Measurements from ENCODE around the gene SERTM2.
A peak's percentile ranks its signal among the peaks of the same experiment; 100 is the strongest.

The SERTM2 gene

DNA sequence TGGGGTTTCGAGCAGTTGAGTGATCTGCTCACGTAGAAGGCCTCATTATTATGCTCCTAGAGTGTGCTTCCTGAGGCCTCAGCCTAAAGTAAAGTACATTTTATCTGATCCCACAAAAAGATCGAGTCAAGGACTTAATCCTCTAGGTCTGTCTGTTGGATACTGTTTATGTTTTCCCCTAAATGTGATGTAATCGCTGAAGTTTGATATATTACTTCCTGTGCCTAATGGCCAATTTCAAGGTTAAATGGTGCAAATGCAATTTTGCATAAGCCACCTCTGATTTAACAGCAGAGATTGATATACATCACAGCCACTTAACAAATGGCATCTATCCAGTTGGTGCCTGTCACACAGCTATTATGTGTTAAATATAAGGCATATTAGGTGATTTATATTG, 19.4 kb upstream of the SERTM2 start:
- Histone ChIP-seq H4K91ac (ENCODE audit: low read length) (no peak overlapping the region), H3K4me2 (ENCODE audit: low read length, poor library complexity, severe bottlenecking) (no peak overlapping the region), H3K27me3 (ENCODE audit: control insufficient read depth in 1 of 2, insufficient read depth in 1 of 2, low read length in 2 of 2) (peaks cover 0 to 29% of the 10 kb centered on the region in 2 experiments), H3K4ac (ENCODE audit: low read depth in 1 of 2, low read length in 2 of 2) (no peak overlapping the region), H3K4me3 (ENCODE audit: insufficient read depth in 1 of 2, low read depth in 1 of 2, low read length in 2 of 2) (no peak overlapping the region), H3K4me1 (ENCODE audit: control insufficient read depth, insufficient read depth, low read depth, low read length) (no peaks in the 10 kb centered on the region), H3K79me1 (replicated peaks; ENCODE audit: low read length, poor library complexity, severe bottlenecking) (no peaks in the 10 kb centered on the region), H2BK15ac (ENCODE audit: low read depth, poor library complexity, severe bottlenecking) (no peak overlapping the region), H3K14ac (ENCODE audit: low read length in 2 of 2) (no peak overlapping the region), H2AK5ac (ENCODE audit: low read length, severe bottlenecking) (no peak overlapping the region), H2BK12ac (ENCODE audit: low read length in 2 of 2) (no peak overlapping the region), H3K9me3 (ENCODE audit: control insufficient read depth, low read length) (no peaks in the 10 kb centered on the region), H3K9ac (ENCODE audit: low read length) (no peak overlapping the region), H3K36me3 (ENCODE audit: control insufficient read depth in 1 of 2, insufficient read depth in 2 of 2, low read depth in 1 of 2, low read length in 2 of 2) (no peaks in the 10 kb centered on the region), H2BK120ac (ENCODE audit: low read depth, low read length) (no peak overlapping the region), H3K27ac (ENCODE audit: low read length, poor library complexity, severe bottlenecking) (no peak overlapping the region), H3K23ac (ENCODE audit: low read length in 2 of 2) (no peak overlapping the region), H4K8ac (ENCODE audit: low read length) (no peak overlapping the region), H2AFZ (ENCODE audit: low read depth, low read length) (no peak overlapping the region), H2BK5ac (ENCODE audit: low read depth, low read length, poor library complexity, severe bottlenecking) (no peak overlapping the region), H3K18ac (ENCODE audit: low read depth in 1 of 2, low read length in 2 of 2) (no peak overlapping the region)
- DNase-seq, result peak; percentile 36
- 20% methylated on average over 1 of the region's 4 CpGs for WGBS

DNA sequence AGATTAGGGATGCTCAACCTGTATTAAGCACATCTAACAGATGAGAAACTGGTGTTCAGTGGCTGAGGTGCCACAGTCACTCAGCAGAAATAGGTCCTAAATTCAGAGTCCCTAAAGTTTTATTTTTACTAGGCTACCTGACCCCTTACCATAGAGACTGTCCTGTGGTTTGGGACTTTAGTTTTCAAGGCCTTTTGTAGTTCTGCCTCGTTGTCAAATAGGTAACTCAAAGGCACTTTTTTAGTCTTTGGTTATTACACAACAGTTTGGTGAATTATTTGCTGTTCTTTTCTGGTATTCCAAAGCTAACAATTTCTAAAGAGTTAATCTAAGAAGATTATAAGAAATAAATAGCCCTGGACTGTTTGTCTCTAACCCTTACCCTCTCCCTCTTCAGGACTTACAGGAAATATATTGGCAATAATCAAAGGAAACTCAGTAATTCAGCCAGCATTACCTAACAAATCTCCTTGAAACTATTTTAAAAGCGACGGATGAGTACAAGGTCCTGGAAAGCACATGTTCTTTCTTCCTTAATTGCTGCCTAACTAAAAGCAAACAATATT, 12.8 kb upstream of the SERTM2 start:
- Histone ChIP-seq H2BK120ac (ENCODE audit: low read depth, low read length) (no peak overlapping the region), H3K18ac (ENCODE audit: low read depth in 1 of 2, low read length in 2 of 2) (no peak overlapping the region), H3K4me2 (ENCODE audit: low read length, poor library complexity, severe bottlenecking) (no peak overlapping the region), H2BK12ac (ENCODE audit: low read length in 2 of 2) (no peak overlapping the region), H3K27ac (ENCODE audit: low read length, poor library complexity, severe bottlenecking) (no peak overlapping the region), H2BK15ac (ENCODE audit: low read depth, poor library complexity, severe bottlenecking) (no peak overlapping the region), H3K79me1 (replicated peaks; ENCODE audit: low read length, poor library complexity, severe bottlenecking) (no peaks in the 10 kb centered on the region), H2BK5ac (ENCODE audit: low read depth, low read length, poor library complexity, severe bottlenecking) (no peak overlapping the region), H4K8ac (ENCODE audit: low read length) (no peak overlapping the region), H3K14ac (ENCODE audit: low read length in 2 of 2) (no peak overlapping the region), H3K4ac (ENCODE audit: low read depth in 1 of 2, low read length in 2 of 2) (no peak overlapping the region), H3K36me3 (ENCODE audit: control insufficient read depth in 1 of 2, insufficient read depth in 2 of 2, low read depth in 1 of 2, low read length in 2 of 2) (no peaks in the 10 kb centered on the region), H3K27me3 (ENCODE audit: control insufficient read depth in 1 of 2, insufficient read depth in 1 of 2, low read length in 2 of 2) (peaks cover 0 to 5% of the 10 kb centered on the region in 2 experiments), H2AK5ac (ENCODE audit: low read length, severe bottlenecking) (no peak overlapping the region), H3K4me3 (ENCODE audit: insufficient read depth in 1 of 2, low read depth in 1 of 2, low read length in 2 of 2) (no peak overlapping the region), H2AFZ (ENCODE audit: low read depth, low read length) (no peak overlapping the region), H3K4me1 (ENCODE audit: control insufficient read depth, insufficient read depth, low read depth, low read length) (no peaks in the 10 kb centered on the region), H3K23ac (ENCODE audit: low read length in 2 of 2) (no peak overlapping the region), H3K9me3 (ENCODE audit: control insufficient read depth, low read length) (no peaks in the 10 kb centered on the region), H4K91ac (ENCODE audit: low read length) (no peak overlapping the region), H3K9ac (ENCODE audit: low read length) (no peak overlapping the region)
- no peak for DNase-seq
- WGBS, result no CpG with 5 or more reads among the region's 3 CpGs

- H3K4me3 ChIP-seq (ENCODE audit: insufficient read depth in 1 of 2, low read depth in 1 of 2, low read length in 2 of 2), result no peak overlapping the region
- H2BK120ac ChIP-seq (ENCODE audit: low read depth, low read length), result no peak overlapping the region
- H3K4me2 ChIP-seq (ENCODE audit: low read length, poor library complexity, severe bottlenecking), result no peak overlapping the region
- no peak overlapping the region for H3K9ac ChIP-seq (ENCODE audit: low read length)
- no peak overlapping the region for H2BK5ac ChIP-seq (ENCODE audit: low read depth, low read length, poor library complexity, severe bottlenecking)
- H3K79me1 ChIP-seq (replicated peaks; ENCODE audit: low read length, poor library complexity, severe bottlenecking), result no peaks in the 10 kb centered on the region
- no peak overlapping the region for H4K8ac ChIP-seq (ENCODE audit: low read length)
- no peaks in the 10 kb centered on the region for H3K9me3 ChIP-seq (ENCODE audit: control insufficient read depth, low read length)
- H2BK15ac ChIP-seq (ENCODE audit: low read depth, poor library complexity, severe bottlenecking), result no peak overlapping the region
- H3K18ac ChIP-seq (ENCODE audit: low read depth in 1 of 2, low read length in 2 of 2), result no peak overlapping the region
- no peaks in the 10 kb centered on the region for H3K4me1 ChIP-seq (ENCODE audit: control insufficient read depth, insufficient read depth, low read depth, low read length)
- WGBS, result 82% methylated on average over 1 of the region's 2 CpGs
- no peak overlapping the region for H3K14ac ChIP-seq (ENCODE audit: low read length in 2 of 2)
- H2AK5ac ChIP-seq (ENCODE audit: low read length, severe bottlenecking), result no peak overlapping the region
- H2AFZ ChIP-seq (ENCODE audit: low read depth, low read length), result no peak overlapping the region
- no peaks in the 10 kb centered on the region for H3K36me3 ChIP-seq (ENCODE audit: control insufficient read depth in 1 of 2, insufficient read depth in 2 of 2, low read depth in 1 of 2, low read length in 2 of 2)
- no peak for DNase-seq
- no peak overlapping the region for H3K4ac ChIP-seq (ENCODE audit: low read depth in 1 of 2, low read length in 2 of 2)
- H3K27ac ChIP-seq (ENCODE audit: low read length, poor library complexity, severe bottlenecking), result no peak overlapping the region
- no peak overlapping the region for H4K91ac ChIP-seq (ENCODE audit: low read length)
- peaks cover 0 to 2% of the 10 kb centered on the region in 2 experiments for H3K27me3 ChIP-seq (ENCODE audit: control insufficient read depth in 1 of 2, insufficient read depth in 1 of 2, low read length in 2 of 2)
- H2BK12ac ChIP-seq (ENCODE audit: low read length in 2 of 2), result no peak overlapping the region
- no peak overlapping the region for H3K23ac ChIP-seq (ENCODE audit: low read length in 2 of 2)
These were observed 7.9 kb upstream of the SERTM2 start for GRCh38 chrX:111503485-111503993.

DNA sequence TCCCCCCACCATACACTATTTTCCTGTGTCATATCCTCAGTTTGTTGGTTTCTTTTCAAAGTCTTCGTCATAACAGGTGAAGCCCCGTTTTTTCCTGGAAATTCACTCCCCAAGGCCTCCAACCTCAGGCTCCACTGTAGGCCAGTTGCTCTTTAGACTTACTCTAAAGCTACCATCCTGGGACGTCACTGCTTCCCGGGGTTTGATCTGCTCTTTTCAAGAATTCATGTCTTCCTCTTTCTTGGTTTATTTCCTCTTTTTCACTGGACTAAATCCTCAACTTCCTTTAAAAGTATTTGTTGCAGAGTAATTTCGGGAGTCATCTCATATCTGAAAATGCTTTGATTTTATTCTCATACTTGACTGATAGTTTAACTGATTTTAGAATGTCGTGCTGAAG, 6.5 kb upstream of the SERTM2 start:
- Histone ChIP-seq H2AFZ (ENCODE audit: low read depth, low read length) (no peak overlapping the region), H2AK5ac (ENCODE audit: low read length, severe bottlenecking) (no peak overlapping the region), H3K27me3 (ENCODE audit: control insufficient read depth in 1 of 2, insufficient read depth in 1 of 2, low read length in 2 of 2) (peaks cover 0 to 2% of the 10 kb centered on the region in 2 experiments), H3K23ac (ENCODE audit: low read length in 2 of 2) (no peak overlapping the region), H3K36me3 (ENCODE audit: control insufficient read depth in 1 of 2, insufficient read depth in 2 of 2, low read depth in 1 of 2, low read length in 2 of 2) (no peaks in the 10 kb centered on the region), H3K27ac (ENCODE audit: low read length, poor library complexity, severe bottlenecking) (no peak overlapping the region), H2BK12ac (ENCODE audit: low read length in 2 of 2) (no peak overlapping the region), H3K14ac (ENCODE audit: low read length in 2 of 2) (no peak overlapping the region), H3K9me3 (ENCODE audit: control insufficient read depth, low read length) (no peaks in the 10 kb centered on the region), H2BK15ac (ENCODE audit: low read depth, poor library complexity, severe bottlenecking) (no peak overlapping the region), H2BK5ac (ENCODE audit: low read depth, low read length, poor library complexity, severe bottlenecking) (no peak overlapping the region), H4K91ac (ENCODE audit: low read length) (no peak overlapping the region), H3K4me1 (ENCODE audit: control insufficient read depth, insufficient read depth, low read depth, low read length) (no peaks in the 10 kb centered on the region), H3K4me2 (ENCODE audit: low read length, poor library complexity, severe bottlenecking) (no peak overlapping the region), H4K8ac (ENCODE audit: low read length) (no peak overlapping the region), H2BK120ac (ENCODE audit: low read depth, low read length) (no peak overlapping the region), H3K9ac (ENCODE audit: low read length) (no peak overlapping the region), H3K18ac (ENCODE audit: low read depth in 1 of 2, low read length in 2 of 2) (no peak overlapping the region), H3K79me1 (replicated peaks; ENCODE audit: low read length, poor library complexity, severe bottlenecking) (no peaks in the 10 kb centered on the region), H3K4ac (ENCODE audit: low read depth in 1 of 2, low read length in 2 of 2) (no peak overlapping the region), H3K4me3 (ENCODE audit: insufficient read depth in 1 of 2, low read depth in 1 of 2, low read length in 2 of 2) (no peak overlapping the region)
- 95% methylated on average over 4 of the region's 6 CpGs for WGBS
- DNase-seq, result no peak

All from mesenchymal stem cell (in vitro differentiated cells and primary cell).